K562 (cell line): ENCODE results near the gene MAP2K7. TPM values are rescaled to one million over a fixed set of nuclear protein-coding genes. Genes with fewer than 3 reads are reported as not detected.
A peak's percentile ranks its signal among the peaks of the same experiment; 100 is the strongest.

Experiments used
- NFATC3 ChIP-seq: fragments of 450-650 bp; IDR thresholded peaks from 2 replicates; pipeline ENCODE4 v1.6.1; 2017; ENCODE audit warnings: mild to moderate bottlenecking
- NFIX ChIP-seq: fragments of 250-450 bp; sonication (Bioruptor Pico); IDR thresholded peaks from 2 replicates; pipeline ENCODE4 v1.4.0; 2020; ENCODE audit warnings: low read depth, mild to moderate bottlenecking, moderate library complexity
- RUNX1 ChIP-seq: sonication (generic); IDR thresholded peaks from 2 replicates; pipeline ENCODE4 v1.6.1; 2016; ENCODE audit warnings: antibody characterized with exemption, low read depth
- TAF9B ChIP-seq: fragments of 450-650 bp; IDR thresholded peaks from 2 replicates; pipeline ENCODE4 v1.6.1; 2018; ENCODE audit warnings: mild to moderate bottlenecking; ENCODE audit not compliant: partially characterized antibody
- TCF7 ChIP-seq: sonication (generic); IDR thresholded peaks from 2 replicates; pipeline ENCODE4 v1.6.1; 2016; ENCODE audit warnings: antibody characterized with exemption, borderline replicate concordance
- WHSC1 ChIP-seq: IDR thresholded peaks from one replicate; pipeline ENCODE4 v1.6.1; 2012; ENCODE audit warnings: low read length, control low read depth, inconsistent platforms
- ZNF436 ChIP-seq: fragments of 250-450, 450-650 bp; sonication (Bioruptor Pico); formaldehyde crosslinking; IDR thresholded peaks from 2 replicates; pipeline ENCODE4 v1.7.0; 2020; ENCODE audit warnings: mild to moderate bottlenecking
- polyA plus RNA-seq, 8 experiments: library from polyadenylated mRNA; depleted of rRNA in 4 of 8; stranded (reverse) in 5 of 8; unstranded in 3 of 8; fragments of >200 nt; fragmentation: Nextera tagmentation in 2 of 8; fragmentation: Illumina TruSeq in 1 of 8; extraction: Ambion mirVana in 2 of 8; extraction: Trizol in 1 of 8; gene quantifications; 2 replicates each; pipeline versions ENCODE4 v1.2.1 to v1.2.3, GENCODE V29; 2011 to 2014; ENCODE audit warnings: inconsistent platforms in 1 of 8, missing spikeins in 1 of 8
- total RNA-seq, 7 experiments: library from RNA; depleted of rRNA in 6 of 7; stranded (reverse); fragments of >200 nt in 6 of 7; fragmentation: Illumina TruSeq in 2 of 7; extraction: Trizol in 2 of 7; gene quantifications; 2 replicates each; pipeline versions ENCODE4 v1.2.1 to v1.2.3, GENCODE V29; 2011 to 2021; ENCODE audit warnings: low replicate concordance in 1 of 7
- TF ChIP-seq, protein P1 (sequence below): fragments of 450-650 bp; IDR thresholded peaks from 2 replicates; pipeline ENCODE4 v1.6.1; 2014; ENCODE audit warnings: low read depth, mild to moderate bottlenecking, moderate library complexity, borderline replicate concordance
- TF ChIP-seq, protein P2 (sequence below), 2 experiments: fragments of 450-650 bp; IDR thresholded peaks; 2 replicates each; pipeline ENCODE4 v1.6.1; 2016; ENCODE audit warnings: mild to moderate bottlenecking in 2 of 2, borderline replicate concordance in 1 of 2, low read depth in 1 of 2, moderate library complexity in 1 of 2
- TF ChIP-seq, protein P3 (sequence below), 2 experiments: fragments of 150-350 bp in 1 of 2; IDR thresholded peaks; 2 replicates each; pipeline ENCODE4 v1.6.1; 2012 to 2016; ENCODE audit warnings: low read depth in 2 of 2, low read length in 2 of 2, mild to moderate bottlenecking in 1 of 2, moderate library complexity in 1 of 2
- TF ChIP-seq, protein P4 (sequence below): fragments of 250-450 bp; sonication (Bioruptor Pico); IDR thresholded peaks from 2 replicates; pipeline ENCODE4 v1.8.0; 2021; ENCODE audit warnings: moderate library complexity, mild to moderate bottlenecking, inconsistent platforms

MAP2K7 gene
- total and polyA plus RNA-seq, 9 of the 15 experiments (the other 6 are each of a cell fraction or from before 2014, with no cell fraction given) = 0.51 to 45.8 (median 14.1) TPM

DNA sequence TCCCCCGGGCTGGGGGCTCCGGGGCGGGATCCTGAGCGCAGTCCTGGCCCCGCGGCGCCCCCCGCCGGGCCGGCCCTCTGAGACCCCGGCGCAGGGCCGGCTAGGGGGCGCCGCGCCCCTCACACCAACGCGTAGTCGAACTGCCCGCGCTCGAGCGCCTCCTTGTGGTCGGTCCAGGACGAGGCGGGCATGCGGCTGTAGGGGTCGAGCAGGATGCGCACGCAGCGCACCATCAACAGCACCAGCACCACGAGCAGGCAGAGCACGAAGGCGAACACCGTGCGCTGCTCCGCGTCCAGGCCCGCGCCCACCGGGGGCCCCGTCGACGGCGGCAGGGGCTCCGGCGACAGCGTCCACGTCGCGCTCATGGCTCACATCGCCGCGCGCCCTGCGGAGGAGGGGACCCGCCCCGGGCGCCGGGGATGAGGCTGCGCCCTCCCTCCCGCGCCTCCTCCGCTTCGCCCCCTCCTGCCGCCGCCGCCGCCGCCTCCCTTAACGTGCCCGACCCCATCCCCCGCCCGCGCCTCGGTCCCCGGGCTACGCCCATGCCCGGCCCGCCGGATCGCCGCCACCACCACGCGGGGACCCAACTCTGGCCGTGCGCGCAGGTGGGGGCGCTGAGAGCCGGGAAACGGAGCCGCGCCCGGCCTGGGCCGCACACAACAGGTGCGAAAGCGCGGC lies 21.6 kb downstream of the MAP2K7 start (continued):
- TF ChIP-seq TCF7 = no peak
- TF ChIP-seq NFIX (CRISPR knock-in tag) = no peak
- TF ChIP-seq, protein P1, sequence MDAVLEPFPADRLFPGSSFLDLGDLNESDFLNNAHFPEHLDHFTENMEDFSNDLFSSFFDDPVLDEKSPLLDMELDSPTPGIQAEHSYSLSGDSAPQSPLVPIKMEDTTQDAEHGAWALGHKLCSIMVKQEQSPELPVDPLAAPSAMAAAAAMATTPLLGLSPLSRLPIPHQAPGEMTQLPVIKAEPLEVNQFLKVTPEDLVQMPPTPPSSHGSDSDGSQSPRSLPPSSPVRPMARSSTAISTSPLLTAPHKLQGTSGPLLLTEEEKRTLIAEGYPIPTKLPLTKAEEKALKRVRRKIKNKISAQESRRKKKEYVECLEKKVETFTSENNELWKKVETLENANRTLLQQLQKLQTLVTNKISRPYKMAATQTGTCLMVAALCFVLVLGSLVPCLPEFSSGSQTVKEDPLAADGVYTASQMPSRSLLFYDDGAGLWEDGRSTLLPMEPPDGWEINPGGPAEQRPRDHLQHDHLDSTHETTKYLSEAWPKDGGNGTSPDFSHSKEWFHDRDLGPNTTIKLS = peak; percentile 75
- TF ChIP-seq WHSC1 = no peak
- no peak for TF ChIP-seq NFATC3
- TF ChIP-seq ZNF436 (CRISPR knock-in tag) = no peak
- TF ChIP-seq, protein P2, sequence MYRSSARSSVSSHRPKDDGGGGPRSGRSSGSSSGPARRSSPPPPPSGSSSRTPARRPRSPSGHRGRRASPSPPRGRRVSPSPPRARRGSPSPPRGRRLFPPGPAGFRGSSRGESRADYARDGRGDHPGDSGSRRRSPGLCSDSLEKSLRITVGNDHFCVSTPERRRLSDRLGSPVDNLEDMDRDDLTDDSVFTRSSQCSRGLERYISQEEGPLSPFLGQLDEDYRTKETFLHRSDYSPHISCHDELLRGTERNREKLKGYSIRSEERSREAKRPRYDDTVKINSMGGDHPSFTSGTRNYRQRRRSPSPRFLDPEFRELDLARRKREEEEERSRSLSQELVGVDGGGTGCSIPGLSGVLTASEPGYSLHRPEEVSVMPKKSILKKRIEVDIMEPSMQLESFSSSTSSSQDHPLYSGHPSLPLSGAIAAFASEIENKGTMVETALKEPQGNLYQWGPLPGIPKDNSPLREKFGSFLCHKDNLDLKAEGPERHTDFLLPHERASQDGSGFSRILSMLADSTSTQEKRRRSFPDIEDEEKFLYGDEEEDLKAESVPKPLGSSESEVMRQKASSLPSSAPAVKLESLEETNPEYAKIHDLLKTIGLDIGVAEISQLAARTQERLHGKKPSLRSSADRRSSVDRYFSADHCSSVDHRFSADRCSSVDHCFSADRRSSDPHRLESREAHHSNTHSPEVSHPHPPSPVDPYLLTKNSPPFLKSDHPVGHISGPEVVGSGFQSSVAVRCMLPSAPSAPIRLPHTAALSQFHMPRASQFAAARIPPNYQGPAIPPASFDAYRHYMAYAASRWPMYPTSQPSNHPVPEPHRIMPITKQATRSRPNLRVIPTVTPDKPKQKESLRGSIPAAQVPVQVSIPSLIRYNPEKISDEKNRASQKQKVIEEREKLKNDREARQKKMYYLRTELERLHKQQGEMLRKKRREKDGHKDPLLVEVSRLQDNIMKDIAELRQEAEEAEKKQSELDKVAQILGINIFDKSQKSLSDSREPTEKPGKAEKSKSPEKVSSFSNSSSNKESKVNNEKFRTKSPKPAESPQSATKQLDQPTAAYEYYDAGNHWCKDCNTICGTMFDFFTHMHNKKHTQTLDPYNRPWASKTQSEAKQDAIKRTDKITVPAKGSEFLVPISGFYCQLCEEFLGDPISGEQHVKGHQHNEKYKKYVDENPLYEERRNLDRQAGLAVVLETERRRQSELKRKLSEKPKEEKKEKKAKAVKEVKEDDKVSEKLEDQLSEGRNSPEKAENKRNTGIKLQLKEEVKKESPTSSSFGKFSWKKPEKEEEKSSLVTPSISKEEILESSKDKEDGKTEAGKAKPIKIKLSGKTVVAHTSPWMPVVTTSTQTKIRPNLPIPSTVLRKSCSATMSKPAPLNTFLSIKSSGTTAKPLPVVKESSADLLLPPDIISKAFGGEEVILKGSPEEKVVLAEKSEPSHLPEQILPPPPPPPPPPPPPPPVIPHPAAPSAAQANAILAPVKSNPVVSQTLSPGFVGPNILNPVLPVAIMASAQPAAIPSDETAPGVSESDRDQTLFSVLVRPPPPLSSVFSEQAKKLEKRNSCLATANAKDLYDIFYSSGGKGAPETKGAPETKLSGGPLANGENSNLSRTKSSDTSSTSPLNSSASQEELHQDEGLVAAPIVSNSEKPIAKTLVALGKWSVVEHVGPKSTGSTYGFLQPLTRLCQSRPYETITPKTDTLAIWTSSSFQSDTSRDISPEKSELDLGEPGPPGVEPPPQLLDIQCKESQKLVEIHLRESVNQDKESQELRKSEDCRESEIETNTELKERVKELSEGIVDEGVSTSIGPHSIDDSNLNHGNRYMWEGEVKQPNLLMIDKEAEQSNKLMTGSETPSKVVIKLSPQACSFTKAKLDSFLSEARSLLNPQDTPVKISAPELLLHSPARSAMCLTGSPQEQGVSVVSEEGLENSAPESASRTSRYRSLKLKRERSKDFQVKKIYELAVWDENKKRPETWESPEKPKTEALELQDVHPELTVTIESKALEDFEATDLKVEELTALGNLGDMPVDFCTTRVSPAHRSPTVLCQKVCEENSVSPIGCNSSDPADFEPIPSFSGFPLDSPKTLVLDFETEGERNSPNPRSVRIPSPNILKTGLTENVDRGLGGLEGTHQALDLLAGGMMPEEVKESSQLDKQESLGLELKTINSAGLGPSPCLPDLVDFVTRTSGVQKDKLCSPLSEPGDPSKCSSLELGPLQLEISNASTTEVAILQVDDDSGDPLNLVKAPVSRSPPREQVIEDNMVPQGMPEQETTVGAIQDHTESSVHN (IDR thresholded peaks at IDR 0.05; ENCODE audit: borderline replicate concordance in 1 of 2, low read depth in 1 of 2) = no peak
- no peak for TF ChIP-seq TAF9B
- TF ChIP-seq, protein P3, sequence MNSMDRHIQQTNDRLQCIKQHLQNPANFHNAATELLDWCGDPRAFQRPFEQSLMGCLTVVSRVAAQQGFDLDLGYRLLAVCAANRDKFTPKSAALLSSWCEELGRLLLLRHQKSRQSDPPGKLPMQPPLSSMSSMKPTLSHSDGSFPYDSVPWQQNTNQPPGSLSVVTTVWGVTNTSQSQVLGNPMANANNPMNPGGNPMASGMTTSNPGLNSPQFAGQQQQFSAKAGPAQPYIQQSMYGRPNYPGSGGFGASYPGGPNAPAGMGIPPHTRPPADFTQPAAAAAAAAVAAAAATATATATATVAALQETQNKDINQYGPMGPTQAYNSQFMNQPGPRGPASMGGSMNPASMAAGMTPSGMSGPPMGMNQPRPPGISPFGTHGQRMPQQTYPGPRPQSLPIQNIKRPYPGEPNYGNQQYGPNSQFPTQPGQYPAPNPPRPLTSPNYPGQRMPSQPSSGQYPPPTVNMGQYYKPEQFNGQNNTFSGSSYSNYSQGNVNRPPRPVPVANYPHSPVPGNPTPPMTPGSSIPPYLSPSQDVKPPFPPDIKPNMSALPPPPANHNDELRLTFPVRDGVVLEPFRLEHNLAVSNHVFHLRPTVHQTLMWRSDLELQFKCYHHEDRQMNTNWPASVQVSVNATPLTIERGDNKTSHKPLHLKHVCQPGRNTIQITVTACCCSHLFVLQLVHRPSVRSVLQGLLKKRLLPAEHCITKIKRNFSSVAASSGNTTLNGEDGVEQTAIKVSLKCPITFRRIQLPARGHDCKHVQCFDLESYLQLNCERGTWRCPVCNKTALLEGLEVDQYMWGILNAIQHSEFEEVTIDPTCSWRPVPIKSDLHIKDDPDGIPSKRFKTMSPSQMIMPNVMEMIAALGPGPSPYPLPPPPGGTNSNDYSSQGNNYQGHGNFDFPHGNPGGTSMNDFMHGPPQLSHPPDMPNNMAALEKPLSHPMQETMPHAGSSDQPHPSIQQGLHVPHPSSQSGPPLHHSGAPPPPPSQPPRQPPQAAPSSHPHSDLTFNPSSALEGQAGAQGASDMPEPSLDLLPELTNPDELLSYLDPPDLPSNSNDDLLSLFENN (IDR thresholded peaks at IDR 0.05; ENCODE audit: low read depth in 2 of 2, low read length in 2 of 2) = no peak
- TF ChIP-seq RUNX1 = no peak
- TF ChIP-seq, protein P4, sequence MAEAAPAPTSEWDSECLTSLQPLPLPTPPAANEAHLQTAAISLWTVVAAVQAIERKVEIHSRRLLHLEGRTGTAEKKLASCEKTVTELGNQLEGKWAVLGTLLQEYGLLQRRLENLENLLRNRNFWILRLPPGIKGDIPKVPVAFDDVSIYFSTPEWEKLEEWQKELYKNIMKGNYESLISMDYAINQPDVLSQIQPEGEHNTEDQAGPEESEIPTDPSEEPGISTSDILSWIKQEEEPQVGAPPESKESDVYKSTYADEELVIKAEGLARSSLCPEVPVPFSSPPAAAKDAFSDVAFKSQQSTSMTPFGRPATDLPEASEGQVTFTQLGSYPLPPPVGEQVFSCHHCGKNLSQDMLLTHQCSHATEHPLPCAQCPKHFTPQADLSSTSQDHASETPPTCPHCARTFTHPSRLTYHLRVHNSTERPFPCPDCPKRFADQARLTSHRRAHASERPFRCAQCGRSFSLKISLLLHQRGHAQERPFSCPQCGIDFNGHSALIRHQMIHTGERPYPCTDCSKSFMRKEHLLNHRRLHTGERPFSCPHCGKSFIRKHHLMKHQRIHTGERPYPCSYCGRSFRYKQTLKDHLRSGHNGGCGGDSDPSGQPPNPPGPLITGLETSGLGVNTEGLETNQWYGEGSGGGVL (CRISPR knock-in tag) = no peak
